GM12892 (cell line): ENCODE data around the gene CD82.

ENCODE experiments used
- POLR2A ChIP-seq: IDR thresholded peaks from 2 replicates; pipeline ENCODE4 v1.6.1; 2011; ENCODE audit warnings: low read depth, low read length, control low read depth
- POLR2AphosphoS5 ChIP-seq: IDR thresholded peaks from 2 replicates; pipeline ENCODE4 v1.6.1; 2011; ENCODE audit warnings: low read depth, low read length, control low read depth

- TF ChIP-seq POLR2A (no peak), POLR2AphosphoS5 (no peak)
Measured at GRCh38 chr11:44654596-44654995, 89.1 kb downstream of the CD82 start.
